Nephron (organoid): ENCODE data around the gene SPATC1L.

Experiments used
- H3K27ac Mint-ChIP-seq, 3 experiments: 2 replicates each; pipeline ENCODE4 v1.8.0; 2020; ENCODE audit warnings: mixed read lengths in 3 of 3, mild to moderate bottlenecking in 2 of 3, moderate library complexity in 1 of 3
- H3K27me3 Mint-ChIP-seq: 2 replicates; pipeline ENCODE4 v1.8.0; 2021; ENCODE audit warnings: low read depth, mild to moderate bottlenecking, moderate library complexity, mixed read lengths
- H3K36me3 Mint-ChIP-seq: 2 replicates; pipeline ENCODE4 v1.8.0; 2020; ENCODE audit warnings: low read depth, mixed read lengths
- H3K4me1 Mint-ChIP-seq: 2 replicates; pipeline ENCODE4 v1.8.0; 2020; ENCODE audit warnings: mixed read lengths
- H3K4me3 Mint-ChIP-seq, 3 experiments: 2 replicates each; pipeline ENCODE4 v1.8.0; 2020; ENCODE audit warnings: mild to moderate bottlenecking in 3 of 3, mixed read lengths in 3 of 3, moderate library complexity in 2 of 3
- H3K9me3 Mint-ChIP-seq: 2 replicates; pipeline ENCODE4 v1.8.0; 2020; ENCODE audit warnings: mixed read lengths
- TF ChIP-seq, protein P1 (sequence below), 3 experiments: fragments of 200-600 bp; sonication (generic); IDR thresholded peaks; one replicate each; pipeline ENCODE4 v1.5.0; 2021; ENCODE audit warnings: antibody characterized with exemption in 3 of 3; ENCODE audit not compliant: unreplicated experiment in 3 of 3

SPATC1L gene

GRCh38 chr21:46122758-46123683, 61.2 kb downstream of the SPATC1L start:
- H3K4me3 Mint-ChIP-seq = no peak overlapping the region
- H3K27ac Mint-ChIP-seq = no peak overlapping the region
- H3K36me3 Mint-ChIP-seq = peaks cover 25% of the 10 kb centered on the region
- H3K27me3 Mint-ChIP-seq = no peaks in the 10 kb centered on the region
- no peaks in the 10 kb centered on the region for H3K9me3 Mint-ChIP-seq
- peaks cover 4% of the 10 kb centered on the region for H3K4me1 Mint-ChIP-seq
- TF ChIP-seq, protein P1, sequence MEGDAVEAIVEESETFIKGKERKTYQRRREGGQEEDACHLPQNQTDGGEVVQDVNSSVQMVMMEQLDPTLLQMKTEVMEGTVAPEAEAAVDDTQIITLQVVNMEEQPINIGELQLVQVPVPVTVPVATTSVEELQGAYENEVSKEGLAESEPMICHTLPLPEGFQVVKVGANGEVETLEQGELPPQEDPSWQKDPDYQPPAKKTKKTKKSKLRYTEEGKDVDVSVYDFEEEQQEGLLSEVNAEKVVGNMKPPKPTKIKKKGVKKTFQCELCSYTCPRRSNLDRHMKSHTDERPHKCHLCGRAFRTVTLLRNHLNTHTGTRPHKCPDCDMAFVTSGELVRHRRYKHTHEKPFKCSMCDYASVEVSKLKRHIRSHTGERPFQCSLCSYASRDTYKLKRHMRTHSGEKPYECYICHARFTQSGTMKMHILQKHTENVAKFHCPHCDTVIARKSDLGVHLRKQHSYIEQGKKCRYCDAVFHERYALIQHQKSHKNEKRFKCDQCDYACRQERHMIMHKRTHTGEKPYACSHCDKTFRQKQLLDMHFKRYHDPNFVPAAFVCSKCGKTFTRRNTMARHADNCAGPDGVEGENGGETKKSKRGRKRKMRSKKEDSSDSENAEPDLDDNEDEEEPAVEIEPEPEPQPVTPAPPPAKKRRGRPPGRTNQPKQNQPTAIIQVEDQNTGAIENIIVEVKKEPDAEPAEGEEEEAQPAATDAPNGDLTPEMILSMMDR (IDR thresholded peaks at IDR 0.05; ENCODE audit: unreplicated experiment in 3 of 3) = no peak

GRCh38 chr21:46122237-46122671, 62.0 kb downstream of the SPATC1L start:
- Mint-ChIP-seq H3K36me3 (peaks cover 21% of the 10 kb centered on the region), H3K27ac (no peak overlapping the region), H3K9me3 (no peaks in the 10 kb centered on the region), H3K4me1 (no peaks in the 10 kb centered on the region), H3K27me3 (no peaks in the 10 kb centered on the region), H3K4me3 (no peak overlapping the region)
- TF ChIP-seq, protein P1 (IDR thresholded peaks at IDR 0.05; ENCODE audit: unreplicated experiment in 3 of 3) = no peak

GRCh38 chr21:46121286-46122221, 62.7 kb downstream of the SPATC1L start:
- Mint-ChIP-seq H3K9me3 (no peaks in the 10 kb centered on the region), H3K36me3 (peaks cover 25% of the 10 kb centered on the region), H3K4me3 (no peak overlapping the region), H3K27ac (no peak overlapping the region), H3K4me1 (no peaks in the 10 kb centered on the region), H3K27me3 (no peaks in the 10 kb centered on the region)
- TF ChIP-seq, protein P1 (IDR thresholded peaks at IDR 0.05; ENCODE audit: unreplicated experiment in 3 of 3) = no peak

- peaks cover 25% of the 10 kb centered on the region for H3K36me3 Mint-ChIP-seq
- H3K9me3 Mint-ChIP-seq = no peaks in the 10 kb centered on the region
- H3K27ac Mint-ChIP-seq = no peak overlapping the region
- TF ChIP-seq, protein P1 (IDR thresholded peaks at IDR 0.05; ENCODE audit: unreplicated experiment in 3 of 3) = no peak
- no peaks in the 10 kb centered on the region for H3K4me1 Mint-ChIP-seq
- no peak overlapping the region for H3K4me3 Mint-ChIP-seq
- no peaks in the 10 kb centered on the region for H3K27me3 Mint-ChIP-seq
Observed at GRCh38 chr21:46120301-46121285, 63.7 kb downstream of the SPATC1L start.

- H3K4me1 Mint-ChIP-seq = no peaks in the 10 kb centered on the region
- peaks cover 31% of the 10 kb centered on the region for H3K36me3 Mint-ChIP-seq
- H3K9me3 Mint-ChIP-seq = no peaks in the 10 kb centered on the region
- no peak overlapping the region for H3K27ac Mint-ChIP-seq
- no peaks in the 10 kb centered on the region for H3K27me3 Mint-ChIP-seq
- TF ChIP-seq, protein P1 (IDR thresholded peaks at IDR 0.05; ENCODE audit: unreplicated experiment in 3 of 3) = no peak
- no peak overlapping the region for H3K4me3 Mint-ChIP-seq
Observed at GRCh38 chr21:46119637-46120271, 64.5 kb downstream of the SPATC1L start.
